ENCODE results near the gene RBM47.

DNA sequence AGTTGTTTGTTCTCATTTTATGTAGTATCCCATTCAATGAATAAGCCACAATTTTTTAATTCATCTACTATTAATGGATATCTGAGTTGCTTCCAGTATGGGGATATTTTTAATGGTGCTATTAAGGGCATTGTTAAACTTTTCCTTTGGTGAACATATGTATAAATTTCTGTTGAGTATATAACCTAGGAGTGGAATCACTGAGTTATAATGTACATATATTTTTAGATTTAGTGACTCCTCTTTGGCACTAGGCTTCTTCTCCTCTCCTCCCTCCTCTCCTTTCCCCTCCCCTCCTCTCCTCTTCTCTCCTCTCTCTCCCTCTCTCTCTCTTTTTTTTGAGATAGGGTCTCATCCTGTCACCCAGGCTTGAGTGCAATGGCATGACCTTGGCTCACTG is 26.4 kb downstream of the RBM47 start:
- no peak for TF ChIP-seq POLR2A (IDR thresholded peaks at IDR 0.05)
- TF ChIP-seq, protein P1, sequence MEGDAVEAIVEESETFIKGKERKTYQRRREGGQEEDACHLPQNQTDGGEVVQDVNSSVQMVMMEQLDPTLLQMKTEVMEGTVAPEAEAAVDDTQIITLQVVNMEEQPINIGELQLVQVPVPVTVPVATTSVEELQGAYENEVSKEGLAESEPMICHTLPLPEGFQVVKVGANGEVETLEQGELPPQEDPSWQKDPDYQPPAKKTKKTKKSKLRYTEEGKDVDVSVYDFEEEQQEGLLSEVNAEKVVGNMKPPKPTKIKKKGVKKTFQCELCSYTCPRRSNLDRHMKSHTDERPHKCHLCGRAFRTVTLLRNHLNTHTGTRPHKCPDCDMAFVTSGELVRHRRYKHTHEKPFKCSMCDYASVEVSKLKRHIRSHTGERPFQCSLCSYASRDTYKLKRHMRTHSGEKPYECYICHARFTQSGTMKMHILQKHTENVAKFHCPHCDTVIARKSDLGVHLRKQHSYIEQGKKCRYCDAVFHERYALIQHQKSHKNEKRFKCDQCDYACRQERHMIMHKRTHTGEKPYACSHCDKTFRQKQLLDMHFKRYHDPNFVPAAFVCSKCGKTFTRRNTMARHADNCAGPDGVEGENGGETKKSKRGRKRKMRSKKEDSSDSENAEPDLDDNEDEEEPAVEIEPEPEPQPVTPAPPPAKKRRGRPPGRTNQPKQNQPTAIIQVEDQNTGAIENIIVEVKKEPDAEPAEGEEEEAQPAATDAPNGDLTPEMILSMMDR (IDR thresholded peaks at IDR 0.05) = no peak
- TF ChIP-seq POLR2AphosphoS5 (IDR thresholded peaks at IDR 0.05) = no peak
